ENCODE data around the gene MICU1.

GRCh38 chr10:72502581-72502980 is 123.3 kb downstream of the MICU1 start:
- no peak for TF ChIP-seq CTCF (IDR thresholded peaks at IDR 0.05)
- no peak for TF ChIP-seq EP300 (IDR thresholded peaks at IDR 0.05)
- no peak for TF ChIP-seq POLR2A (IDR thresholded peaks at IDR 0.05)

All from sigmoid colon (tissue), 4 donors.